GM12878 (cell line): ENCODE measurements around the gene SIRT3. TPM values are rescaled to one million over a fixed set of nuclear protein-coding genes. Genes with fewer than 3 reads are reported as not detected.

Experiments
- ATAC-seq: fragments of 200-7000 bp; cut with Tn5 transposase; 3 replicates; pipeline ENCODE4 v1.9.1; 2020; ENCODE audit warnings: mild to moderate bottlenecking, moderate library complexity
- BruUV-seq: library from RNA; stranded (reverse); fragments of 400-500 nt; replicated peaks from 2 replicates; lab custom pipeline; 2021; lab: Mats Ljungman, UMichigan
- CTCF ChIA-PET: fragments of 300-600 bp; sonication (Branson Sonifier 250); formaldehyde crosslinking; extraction: SDS; loops from one replicate; lab custom pipeline; 2021; ENCODE audit warnings: inconsistent platforms; lab: Yijun Ruan, JAX
- POLR2A ChIA-PET: fragments of 350-600 bp; formaldehyde crosslinking; extraction: SDS; loops from one replicate; lab custom pipeline; 2021; ENCODE audit warnings: inconsistent platforms; lab: Charles Lee
- RAD21 ChIA-PET: fragments of 300-600 bp; sonication (Branson Sonifier 250); formaldehyde crosslinking; loops from one replicate; lab custom pipeline; 2023; ENCODE audit warnings: antibody characterized with exemption; ENCODE audit not compliant: unreplicated experiment; lab: Charles Lee
- SMC1A ChIA-PET: fragments of 300-600 bp; sonication (Branson Sonifier 250); formaldehyde crosslinking; loops from one replicate; lab custom pipeline; 2023; ENCODE audit not compliant: unreplicated experiment, uncharacterized antibody; lab: Charles Lee
- DNase-seq: peaks from one replicate; pipeline ENCODE4 v3.0.0-alpha.2; 2011; ENCODE audit warnings: low read depth, low spot score
- FAIRE-seq: peaks from 3 replicates; lab custom pipeline; 2011; peaks lifted over from hg19 to GRCh38; lab: Jason Lieb, UNC
- H2AFZ ChIP-seq: 2 replicates; pipeline ENCODE4 v1.6.0; 2011; ENCODE audit warnings: low read depth, low read length, control low read depth; ENCODE audit not compliant: control insufficient read depth
- H3K27ac ChIP-seq: 2 replicates; pipeline ENCODE4 v1.5.1; 2011; ENCODE audit warnings: control low read depth; ENCODE audit not compliant: control insufficient read depth, insufficient read depth
- H3K27me3 ChIP-seq, 2 experiments: replicated peaks in 1 of 2; 2 replicates each; pipeline versions ENCODE4 v1.6.0 to v1.6.1; 2011; ENCODE audit warnings: low read length in 1 of 2; ENCODE audit not compliant: control insufficient read depth in 2 of 2, insufficient read depth in 2 of 2
- H3K36me3 ChIP-seq, 2 experiments: 2 replicates each; pipeline ENCODE4 v1.5.1; 2011; ENCODE audit warnings: low read length in 1 of 2; ENCODE audit not compliant: control insufficient read depth in 2 of 2, insufficient read depth in 2 of 2
- H3K4me1 ChIP-seq: 2 replicates; pipeline ENCODE4 v1.6.1; 2011; ENCODE audit warnings: mild to moderate bottlenecking, low read length, moderate library complexity, mixed read lengths; ENCODE audit not compliant: control insufficient read depth, insufficient read depth
- H3K4me2 ChIP-seq: 2 replicates; pipeline ENCODE4 v1.6.0; 2011; ENCODE audit warnings: control low read depth; ENCODE audit not compliant: control insufficient read depth, insufficient read depth
- H3K4me3 ChIP-seq: fragments of 200-600 bp; sonication (generic); 2 replicates; pipeline ENCODE4 v1.5.1; 2016
- H3K79me2 ChIP-seq: 2 replicates; pipeline ENCODE4 v1.6.0; 2011; ENCODE audit warnings: low read length; ENCODE audit not compliant: control insufficient read depth, insufficient read depth
- H3K9ac ChIP-seq: 2 replicates; pipeline ENCODE4 v1.8.0; 2011; ENCODE audit warnings: low read length, control low read depth, mixed read lengths; ENCODE audit not compliant: control insufficient read depth, insufficient read depth
- H3K9me3 ChIP-seq: replicated peaks from 3 replicates; pipeline ENCODE4 v1.5.1; 2011; ENCODE audit warnings: mild to moderate bottlenecking, low read length; ENCODE audit not compliant: control insufficient read depth, insufficient read depth
- H4K20me1 ChIP-seq: 2 replicates; pipeline ENCODE4 v1.6.0; 2011; ENCODE audit not compliant: control insufficient read depth, insufficient read depth
- ATF7 ChIP-seq: fragments of 450-650 bp; IDR thresholded peaks from 2 replicates; pipeline ENCODE4 v1.6.1; 2016; ENCODE audit warnings: low read depth, mild to moderate bottlenecking
- BHLHE40 ChIP-seq, 2 experiments: fragments of 450-650 bp in 1 of 2; IDR thresholded peaks; 2 replicates each; pipeline ENCODE4 v1.6.1; 2011 to 2017; ENCODE audit warnings: low read depth in 2 of 2, borderline replicate concordance in 1 of 2, improper control_type of control experiment in 1 of 2, low read length in 1 of 2, mild to moderate bottlenecking in 1 of 2
- CREM ChIP-seq: IDR thresholded peaks from 2 replicates; pipeline ENCODE4 v1.6.1; 2014; ENCODE audit warnings: antibody characterized with exemption, low read depth
- ESRRA ChIP-seq: IDR thresholded peaks from 2 replicates; pipeline ENCODE4 v1.6.1; 2012; ENCODE audit warnings: mild to moderate bottlenecking, low read length, improper control_type of control experiment
- HDAC6 ChIP-seq: fragments of 200-600 bp; sonication (generic); IDR thresholded peaks from one replicate; pipeline ENCODE4 v1.8.0; 2017; ENCODE audit warnings: antibody characterized with exemption; ENCODE audit not compliant: unreplicated experiment
- RAD21 ChIP-seq: IDR thresholded peaks from 2 replicates; pipeline ENCODE4 v1.6.1; 2011; ENCODE audit warnings: mild to moderate bottlenecking, low read depth, low read length, moderate library complexity; ENCODE audit not compliant: insufficient read depth
- STAT3 ChIP-seq: IDR thresholded peaks from 2 replicates; pipeline ENCODE4 v1.6.1; 2011; ENCODE audit warnings: low read depth, low read length, improper control_type of control experiment
- ZNF24 ChIP-seq: fragments of 450-650 bp; IDR thresholded peaks from 2 replicates; pipeline ENCODE4 v1.6.1; 2017; ENCODE audit warnings: antibody characterized with exemption, mild to moderate bottlenecking
- WGBS: methylation state at CpG from one replicate; pipeline ENCODE4 v1.1.6; 2016; ENCODE audit warnings: low lambda C conversion rate; ENCODE audit not compliant: insufficient replicate concordance, insufficient coverage; ENCODE audit errors: missing lambda C conversion rate; 5-methylcytosine and 5-hydroxymethylcytosine counted together
- in situ Hi-C: fragments of 300-500 bp; cut with MboI; formaldehyde crosslinking; loops from 9 replicates; pipeline ENCODE4 v1.14.3; 2018; ENCODE audit warnings: mixed read lengths
- intact Hi-C: fragments of 100-400 bp; cut with micrococcal nuclease; formaldehyde crosslinking; loops from one replicate; pipeline ENCODE4 v1.14.2; 2022; ENCODE audit not compliant: unreplicated experiment
- polyA plus RNA-seq, 11 experiments: library from polyadenylated mRNA; depleted of rRNA in 4 of 11; unstranded in 6 of 11; stranded (reverse) in 5 of 11; fragments of >200 nt; fragmentation: Nextera tagmentation in 4 of 11; fragmentation: Illumina TruSeq in 1 of 11; extraction: Ambion mirVana in 4 of 11; extraction: Trizol in 1 of 11; gene quantifications; 1 replicate in 1 of 11; 2 replicates in 10 of 11; pipeline versions ENCODE4 v1.2.1 to v1.2.3, GENCODE V29; 2011 to 2016; ENCODE audit warnings: inconsistent platforms in 2 of 11, missing spikeins in 2 of 11, low read depth in 1 of 11
- total RNA-seq, 4 experiments: library from RNA; depleted of rRNA in 3 of 4; stranded (reverse); fragments of >200 nt in 3 of 4; fragmentation: Illumina TruSeq in 1 of 4; extraction: Trizol in 1 of 4; gene quantifications; 2 replicates each; pipeline versions ENCODE4 v1.2.1 to v1.2.3, GENCODE V29; 2013 to 2021
- TF ChIP-seq, protein P1 (sequence below): fragments of 450-650 bp; IDR thresholded peaks from 2 replicates; pipeline ENCODE4 v1.6.1; 2016; ENCODE audit warnings: mild to moderate bottlenecking

The SIRT3 gene
- total and polyA plus RNA-seq, 10 of the 15 experiments (the other 5 are each of a cell fraction or from before 2014, with no cell fraction given) = 0.90 to 23.2 (median 12.6) TPM

DNA sequence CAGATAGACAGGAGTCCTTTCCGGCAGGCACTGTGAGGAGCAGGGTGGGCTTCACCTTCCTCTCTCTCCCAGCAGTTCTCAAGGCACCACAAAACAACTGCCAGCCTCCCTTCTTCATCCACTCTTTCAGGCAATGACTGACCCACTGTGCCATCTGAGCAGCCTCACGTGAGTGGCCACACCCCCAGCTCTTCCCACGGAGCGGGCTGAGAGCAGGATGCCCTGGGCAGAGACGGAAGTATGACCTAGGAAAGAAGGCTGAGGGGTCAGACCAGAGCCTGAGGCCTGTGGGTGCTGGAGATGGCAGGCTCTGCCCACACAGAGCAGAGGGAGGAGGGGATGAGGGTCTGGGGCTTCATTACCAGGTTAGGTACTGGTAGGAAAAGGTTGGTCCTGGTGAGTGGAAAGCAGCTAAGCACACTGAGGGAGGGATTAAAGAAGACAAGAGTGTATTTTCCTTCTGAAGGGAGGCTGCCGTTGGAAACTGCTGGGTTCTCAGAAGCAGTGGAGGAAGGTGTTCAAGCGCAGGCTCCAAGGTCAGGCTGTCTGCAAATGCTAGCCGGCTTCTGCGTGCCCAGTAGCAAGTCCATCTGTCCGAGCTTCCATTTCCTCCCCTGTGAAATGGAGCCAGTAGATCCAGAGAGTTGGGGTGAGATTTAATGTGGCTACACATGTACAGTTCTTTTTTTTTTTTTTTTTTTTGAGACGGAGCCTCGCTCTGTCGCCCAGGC lies 46.7 kb upstream of the SIRT3 start:
- H2AFZ ChIP-seq = no peak overlapping the region
- DNase-seq = no peak
- H3K4me3 ChIP-seq = no peak overlapping the region
- SMC1A ChIA-PET = interaction anchor here (0.8 kb wide), 1 partner anchor 45 kb away, joined by 3 read pairs; no protein-coding TSS in a partner anchor
- BruUV-seq = no TSS peak
- H3K9me3 ChIP-seq = no peaks in the 10 kb centered on the region
- intact Hi-C loops = no loop called here
- CTCF ChIA-PET = no interaction called here
- 58% methylated on average over 10 of the region's 13 CpGs for WGBS
- no peak for TF ChIP-seq CREM
- no peak for TF ChIP-seq RAD21
- TF ChIP-seq ESRRA = no peak
- TF ChIP-seq, protein P1, sequence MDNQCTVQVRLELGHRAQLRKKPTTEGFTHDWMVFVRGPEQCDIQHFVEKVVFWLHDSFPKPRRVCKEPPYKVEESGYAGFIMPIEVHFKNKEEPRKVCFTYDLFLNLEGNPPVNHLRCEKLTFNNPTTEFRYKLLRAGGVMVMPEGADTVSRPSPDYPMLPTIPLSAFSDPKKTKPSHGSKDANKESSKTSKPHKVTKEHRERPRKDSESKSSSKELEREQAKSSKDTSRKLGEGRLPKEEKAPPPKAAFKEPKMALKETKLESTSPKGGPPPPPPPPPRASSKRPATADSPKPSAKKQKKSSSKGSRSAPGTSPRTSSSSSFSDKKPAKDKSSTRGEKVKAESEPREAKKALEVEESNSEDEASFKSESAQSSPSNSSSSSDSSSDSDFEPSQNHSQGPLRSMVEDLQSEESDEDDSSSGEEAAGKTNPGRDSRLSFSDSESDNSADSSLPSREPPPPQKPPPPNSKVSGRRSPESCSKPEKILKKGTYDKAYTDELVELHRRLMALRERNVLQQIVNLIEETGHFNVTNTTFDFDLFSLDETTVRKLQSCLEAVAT = no peak
- no peak for TF ChIP-seq HDAC6
- TF ChIP-seq ZNF24 = no peak
- TF ChIP-seq STAT3 = no peak
- 0 out of 4 replicates have a peak, but pooled peaks of 1 of the 2 experiments have one; percentile 28 for TF ChIP-seq BHLHE40 (IDR thresholded peaks at IDR 0.05; ENCODE audit: borderline replicate concordance in 1 of 2, low read depth in 2 of 2, low read length in 1 of 2)
- no peak for TF ChIP-seq ATF7
- TF ChIP-seq, all 136 proteins: peak for 1
- Histone ChIP-seq H3K9ac (no peak overlapping the region), H3K36me3 (no peaks in the 10 kb centered on the region), H4K20me1 (no peaks in the 10 kb centered on the region), H3K79me2 (no peaks in the 10 kb centered on the region), H3K27ac (no peak overlapping the region), H3K4me1 (no peaks in the 10 kb centered on the region; the same call in 1 of the 2 replicates), H3K27me3 (peaks cover 15 to 21% of the 10 kb centered on the region in 2 experiments), H3K4me2 (no peak overlapping the region)
- ATAC-seq = no peak
- ChIA-PET POLR2A (interaction anchor here (0.6 to 1.1 kb wide), 4 partner anchors 13 to 140 kb away, joined by 3 to 6 read pairs (median 4); no protein-coding TSS in a partner anchor), RAD21 (interaction anchor here (0.6 kb wide), 1 partner anchor 32 kb away, joined by 3 read pairs; no protein-coding TSS in a partner anchor)
- in situ Hi-C loops = no loop called here
- FAIRE-seq = no peak
